WTC11 (cell line): ENCODE results near the gene KLK6. TPM values are rescaled to one million over a fixed set of nuclear protein-coding genes. Genes with fewer than 3 reads are reported as not detected.

Experiments
- ATAC-seq: fragments of 200-7000 bp; cut with Tn5 transposase; 2 replicates; pipeline ENCODE4 v1.10.0; 2021; ENCODE audit warnings: mild to moderate bottlenecking, moderate library complexity
- CTCF ChIA-PET: fragments of 300-600 bp; sonication (Branson Sonifier 250); formaldehyde crosslinking; loops from one replicate; lab custom pipeline; 2021; ENCODE audit warnings: antibody characterized with exemption; lab: Charles Lee
- POLR2A ChIA-PET: fragments of 350-600 bp; sonication (Branson Sonifier 250); formaldehyde crosslinking; loops from one replicate; lab custom pipeline; 2021; ENCODE audit warnings: antibody characterized with exemption; lab: Charles Lee
- DNase-seq: peaks from one replicate; pipeline ENCODE4 v3.0.0; 2021; ENCODE audit warnings: low spot score
- H3K27ac Mint-ChIP-seq: 2 replicates; pipeline ENCODE4 v1.8.0; 2021; ENCODE audit warnings: mixed read lengths
- H3K27me3 Mint-ChIP-seq: 2 replicates; pipeline ENCODE4 v1.8.0; 2021; ENCODE audit warnings: low read depth, mild to moderate bottlenecking, moderate library complexity, mixed read lengths
- H3K36me3 Mint-ChIP-seq: 2 replicates; pipeline ENCODE4 v1.8.0; 2021; ENCODE audit warnings: mixed read lengths
- H3K4me1 Mint-ChIP-seq: 2 replicates; pipeline ENCODE4 v1.8.0; 2022; ENCODE audit warnings: mixed read lengths
- H3K4me3 Mint-ChIP-seq: 2 replicates; pipeline ENCODE4 v1.8.0; 2021; ENCODE audit warnings: mild to moderate bottlenecking, moderate library complexity, mixed read lengths
- H3K9me3 Mint-ChIP-seq: 2 replicates; pipeline ENCODE4 v1.8.0; 2021; ENCODE audit warnings: mixed read lengths
- AR ChIP-seq: fragments of 250-450 bp; sonication (Bioruptor Pico); IDR thresholded peaks from 2 replicates; pipeline ENCODE4 v1.9.0; 2021; ENCODE audit warnings: mild to moderate bottlenecking
- ATF2 ChIP-seq: sonication (generic); formaldehyde crosslinking; IDR thresholded peaks from 2 replicates; pipeline ENCODE4 v1.8.1; 2022; ENCODE audit warnings: low read depth, missing genetic modification reagents, borderline replicate concordance
- ATF6 ChIP-seq: sonication (generic); formaldehyde crosslinking; IDR thresholded peaks from 2 replicates; pipeline ENCODE4 v1.8.1; 2023; ENCODE audit warnings: mild to moderate bottlenecking, missing genetic modification reagents
- E2F4 ChIP-seq: sonication (generic); formaldehyde crosslinking; IDR thresholded peaks from 2 replicates; pipeline ENCODE4 v1.8.1; 2022; ENCODE audit warnings: low read depth, mild to moderate bottlenecking, moderate library complexity, missing genetic modification reagents, borderline replicate concordance
- ELF4 ChIP-seq: sonication (generic); formaldehyde crosslinking; IDR thresholded peaks from 2 replicates; pipeline ENCODE4 v1.8.1; 2022; ENCODE audit warnings: low read depth, mild to moderate bottlenecking, moderate library complexity, missing genetic modification reagents
- ERG ChIP-seq: fragments of 250-450 bp; sonication (Bioruptor Pico); IDR thresholded peaks from 2 replicates; pipeline ENCODE4 v1.8.0; 2021; ENCODE audit warnings: mild to moderate bottlenecking
- ESRRA ChIP-seq: sonication (generic); formaldehyde crosslinking; IDR thresholded peaks from 2 replicates; pipeline ENCODE4 v1.8.1; 2022; ENCODE audit warnings: mild to moderate bottlenecking, missing genetic modification reagents, borderline replicate concordance
- KAT7 ChIP-seq: sonication (generic); formaldehyde crosslinking; IDR thresholded peaks from 2 replicates; pipeline ENCODE4 v1.8.1; 2023; ENCODE audit warnings: missing genetic modification reagents, mild to moderate bottlenecking, borderline replicate concordance
- MYBL2 ChIP-seq: sonication (generic); formaldehyde crosslinking; IDR thresholded peaks from 2 replicates; pipeline ENCODE4 v1.8.1; 2023; ENCODE audit warnings: mild to moderate bottlenecking, moderate library complexity, missing genetic modification reagents
- NFYB ChIP-seq: sonication (generic); formaldehyde crosslinking; conservative IDR thresholded peaks from 2 replicates; pipeline ENCODE4 v1.8.0; 2022; ENCODE audit warnings: low read depth, missing genetic modification reagents
- NR2C2 ChIP-seq: sonication (generic); formaldehyde crosslinking; IDR thresholded peaks from 2 replicates; pipeline ENCODE4 v1.8.0; 2022; ENCODE audit warnings: mild to moderate bottlenecking, missing genetic modification reagents
- PRRX2 ChIP-seq: fragments of 250-450 bp; sonication (Bioruptor Pico); IDR thresholded peaks from 2 replicates; pipeline ENCODE4 v1.8.0; 2021; ENCODE audit warnings: mild to moderate bottlenecking
- USF1 ChIP-seq: sonication (generic); formaldehyde crosslinking; IDR thresholded peaks from 2 replicates; pipeline ENCODE4 v1.8.0; 2022; ENCODE audit warnings: mild to moderate bottlenecking, missing genetic modification reagents
- ZNF138 ChIP-seq: sonication (generic); formaldehyde crosslinking; conservative IDR thresholded peaks from 2 replicates; pipeline ENCODE4 v1.8.1; 2022; ENCODE audit warnings: mild to moderate bottlenecking, moderate library complexity, missing genetic modification reagents
- ZNF396 ChIP-seq: fragments of 250-450 bp; sonication (Bioruptor Pico); IDR thresholded peaks from 2 replicates; pipeline ENCODE4 v1.8.0; 2021; ENCODE audit warnings: mild to moderate bottlenecking, moderate library complexity, borderline replicate concordance
- ZNF671 ChIP-seq: fragments of 250-450 bp; sonication (Bioruptor Pico); IDR thresholded peaks from 2 replicates; pipeline ENCODE4 v1.8.0; 2021; ENCODE audit warnings: mild to moderate bottlenecking
- total RNA-seq: library from RNA; stranded (reverse); gene quantifications from 3 replicates; pipeline ENCODE4 v1.2.3, GENCODE V29; 2021
- TF ChIP-seq, protein P1 (sequence below): fragments of 250-450 bp; sonication (Bioruptor Pico); IDR thresholded peaks from 2 replicates; pipeline ENCODE4 v2.1.2; 2022; ENCODE audit warnings: mild to moderate bottlenecking, moderate library complexity
- TF ChIP-seq, protein P2 (sequence below): sonication (generic); formaldehyde crosslinking; conservative IDR thresholded peaks from 2 replicates; pipeline ENCODE4 v1.8.1; 2022; ENCODE audit warnings: mild to moderate bottlenecking, missing genetic modification reagents
- TF ChIP-seq, protein P3 (sequence below): sonication (generic); formaldehyde crosslinking; IDR thresholded peaks from 2 replicates; pipeline ENCODE4 v1.8.1; 2022; ENCODE audit warnings: mild to moderate bottlenecking, moderate library complexity, missing genetic modification reagents

KLK6 gene
- total RNA-seq, 1 experiment from 2014 or later, result 0.52 TPM

DNA sequence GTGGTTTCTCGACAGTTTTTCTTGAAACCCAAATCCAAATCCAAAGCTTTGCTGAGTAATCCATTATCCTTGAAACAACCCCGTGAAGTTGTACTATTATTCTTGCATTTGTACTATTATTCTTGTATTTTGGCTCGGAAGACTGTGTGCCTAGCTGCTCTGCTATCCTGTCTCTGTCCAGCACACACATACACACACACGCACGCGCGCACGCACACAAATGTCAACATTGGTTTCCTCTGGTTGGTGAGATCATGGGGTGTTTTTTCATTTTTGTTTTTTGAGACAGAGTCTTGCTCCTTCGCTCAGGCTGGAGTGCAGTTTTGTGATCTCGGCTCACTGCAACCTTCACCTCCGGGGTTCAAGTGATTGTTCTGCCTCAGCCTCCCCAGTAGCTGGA is 43.2 kb downstream of the KLK6 start:
- peaks cover 25% of the 10 kb centered on the region for H3K27me3 Mint-ChIP-seq
- H3K9me3 Mint-ChIP-seq, result no peaks in the 10 kb centered on the region
- no peak overlapping the region for H3K27ac Mint-ChIP-seq
- CTCF ChIA-PET, result interaction anchor here (1.8 to 6.9 kb wide), 2 partner anchors 92 to 170 kb away, joined by 5 to 84 read pairs; no protein-coding TSS in a partner anchor
- POLR2A ChIA-PET, result no interaction called here
- TF ChIP-seq ELF4 (CRISPR knock-in tag), result no peak
- no peak for TF ChIP-seq KAT7 (CRISPR knock-in tag)
- TF ChIP-seq E2F4 (CRISPR knock-in tag), result no peak
- TF ChIP-seq MYBL2 (CRISPR knock-in tag), result no peak
- TF ChIP-seq, protein P1, sequence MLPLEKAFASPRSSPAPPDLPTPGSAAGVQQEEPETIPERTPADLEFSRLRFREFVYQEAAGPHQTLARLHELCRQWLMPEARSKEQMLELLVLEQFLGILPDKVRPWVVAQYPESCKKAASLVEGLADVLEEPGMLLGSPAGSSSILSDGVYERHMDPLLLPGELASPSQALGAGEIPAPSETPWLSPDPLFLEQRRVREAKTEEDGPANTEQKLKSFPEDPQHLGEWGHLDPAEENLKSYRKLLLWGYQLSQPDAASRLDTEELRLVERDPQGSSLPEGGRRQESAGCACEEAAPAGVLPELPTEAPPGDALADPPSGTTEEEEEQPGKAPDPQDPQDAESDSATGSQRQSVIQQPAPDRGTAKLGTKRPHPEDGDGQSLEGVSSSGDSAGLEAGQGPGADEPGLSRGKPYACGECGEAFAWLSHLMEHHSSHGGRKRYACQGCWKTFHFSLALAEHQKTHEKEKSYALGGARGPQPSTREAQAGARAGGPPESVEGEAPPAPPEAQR (CRISPR knock-in tag), result no peak
- peaks cover 19% of the 10 kb centered on the region for H3K4me1 Mint-ChIP-seq
- ATAC-seq (no peak), DNase-seq (no peak)
- no peak overlapping the region for H3K4me3 Mint-ChIP-seq
- H3K36me3 Mint-ChIP-seq, result no peaks in the 10 kb centered on the region

DNA sequence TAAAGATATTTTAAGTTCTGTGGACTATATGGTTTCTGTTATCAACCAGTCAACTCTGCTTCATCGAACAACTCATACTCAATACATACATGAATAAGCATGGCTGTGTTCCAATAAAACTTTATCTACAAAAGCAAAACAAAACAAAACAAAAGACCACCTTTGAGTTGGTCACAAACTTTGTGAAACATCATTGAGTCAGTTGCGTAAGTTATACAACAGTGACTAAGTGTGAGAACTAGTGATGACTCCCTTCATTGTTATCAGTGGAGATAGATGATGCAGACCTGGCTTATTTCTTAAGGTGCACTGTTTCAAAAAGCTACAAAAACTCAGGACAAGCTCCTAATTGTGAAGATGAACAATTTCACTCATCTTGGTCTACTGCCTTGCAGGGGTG is 43.7 kb downstream of the KLK6 start:
- Mint-ChIP-seq H3K9me3 (no peaks in the 10 kb centered on the region), H3K4me1 (peaks cover 19% of the 10 kb centered on the region), H3K27ac (no peak overlapping the region), H3K27me3 (peaks cover 22% of the 10 kb centered on the region), H3K4me3 (no peak overlapping the region), H3K36me3 (no peaks in the 10 kb centered on the region)
- TF ChIP-seq ZNF396 (CRISPR knock-in tag), result no peak
- TF ChIP-seq NFYB, result no peak
- TF ChIP-seq, protein P2, sequence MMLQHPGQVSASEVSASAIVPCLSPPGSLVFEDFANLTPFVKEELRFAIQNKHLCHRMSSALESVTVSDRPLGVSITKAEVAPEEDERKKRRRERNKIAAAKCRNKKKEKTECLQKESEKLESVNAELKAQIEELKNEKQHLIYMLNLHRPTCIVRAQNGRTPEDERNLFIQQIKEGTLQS (CRISPR knock-in tag), result no peak
- no peak for TF ChIP-seq NR2C2 (CRISPR knock-in tag)
- TF ChIP-seq ATF2 (CRISPR knock-in tag), result no peak
- TF ChIP-seq ZNF138 (CRISPR knock-in tag), result no peak
- TF ChIP-seq ATF6 (CRISPR knock-in tag), result no peak
- TF ChIP-seq ZNF671 (CRISPR knock-in tag), result no peak
- no peak for TF ChIP-seq USF1 (CRISPR knock-in tag)
- no peak for TF ChIP-seq AR (CRISPR knock-in tag)
- TF ChIP-seq, protein P3, sequence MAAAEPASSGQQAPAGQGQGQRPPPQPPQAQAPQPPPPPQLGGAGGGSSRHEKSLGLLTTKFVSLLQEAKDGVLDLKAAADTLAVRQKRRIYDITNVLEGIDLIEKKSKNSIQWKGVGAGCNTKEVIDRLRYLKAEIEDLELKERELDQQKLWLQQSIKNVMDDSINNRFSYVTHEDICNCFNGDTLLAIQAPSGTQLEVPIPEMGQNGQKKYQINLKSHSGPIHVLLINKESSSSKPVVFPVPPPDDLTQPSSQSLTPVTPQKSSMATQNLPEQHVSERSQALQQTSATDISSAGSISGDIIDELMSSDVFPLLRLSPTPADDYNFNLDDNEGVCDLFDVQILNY, result no peak
- TF ChIP-seq PRRX2 (CRISPR knock-in tag), result no peak
- TF ChIP-seq ELF4 (CRISPR knock-in tag), result no peak
- TF ChIP-seq ESRRA (CRISPR knock-in tag), result no peak
- no peak for TF ChIP-seq ERG (CRISPR knock-in tag)
- DNase-seq (no peak), ATAC-seq (no peak)
- CTCF ChIA-PET, result interaction anchor here (1.8 to 6.9 kb wide), 2 partner anchors 92 to 171 kb away, joined by 5 to 84 read pairs; no protein-coding TSS in a partner anchor
- POLR2A ChIA-PET, result no interaction called here
